Measurements from ENCODE around the gene NOS1AP.

The NOS1AP gene

DNA sequence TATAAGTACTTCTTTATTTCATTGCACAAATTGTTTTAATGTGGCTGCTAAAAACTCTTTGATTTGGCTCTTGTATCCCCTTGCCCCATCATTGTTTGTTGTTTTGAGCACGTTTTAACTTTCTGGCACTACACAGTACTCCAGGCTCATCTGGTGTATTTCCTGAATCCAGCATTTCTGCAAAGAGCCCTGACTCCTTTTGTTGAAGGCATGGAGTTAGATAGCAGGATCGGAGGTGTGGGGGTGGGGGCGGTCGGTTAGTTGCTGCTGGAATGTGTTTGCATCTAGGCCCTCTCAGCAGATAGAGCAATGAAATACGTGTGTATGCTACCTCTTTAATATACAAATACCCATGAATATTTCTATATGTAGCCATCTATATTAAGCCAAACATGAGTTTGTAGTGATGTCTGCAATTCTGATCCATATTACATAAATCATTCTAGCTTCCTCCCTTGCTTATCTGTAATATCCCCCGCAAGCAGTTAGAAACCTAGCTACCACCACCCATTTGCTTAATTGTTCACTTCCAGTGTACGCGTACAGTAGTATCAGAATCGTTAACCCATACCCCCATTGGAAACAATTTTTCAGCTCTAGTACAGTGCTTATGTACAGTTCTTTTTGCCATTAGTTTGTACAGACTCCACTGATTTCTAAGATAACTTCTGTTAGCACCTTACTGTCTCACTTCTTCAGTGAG lies 106.0 kb downstream of the NOS1AP start:
- in situ Hi-C loops (cut with HindIII; ENCODE audit: low pct_ligation_motif_present, low sequenced_read_pairs), result no loop called here
- Histone ChIP-seq H3K27me3 (replicated peaks) (no peaks in the 10 kb centered on the region), H3K27ac (no peak overlapping the region), H3K4me3 (ENCODE audit: low read depth, low read length) (no peak overlapping the region), H3K36me3 (replicated peaks) (no peaks in the 10 kb centered on the region)
- TF ChIP-seq CTCF (IDR thresholded peaks at IDR 0.05; ENCODE audit: low read depth, low read length, missing control alignments), result no peak
- DNase-seq, result no peak

DNA sequence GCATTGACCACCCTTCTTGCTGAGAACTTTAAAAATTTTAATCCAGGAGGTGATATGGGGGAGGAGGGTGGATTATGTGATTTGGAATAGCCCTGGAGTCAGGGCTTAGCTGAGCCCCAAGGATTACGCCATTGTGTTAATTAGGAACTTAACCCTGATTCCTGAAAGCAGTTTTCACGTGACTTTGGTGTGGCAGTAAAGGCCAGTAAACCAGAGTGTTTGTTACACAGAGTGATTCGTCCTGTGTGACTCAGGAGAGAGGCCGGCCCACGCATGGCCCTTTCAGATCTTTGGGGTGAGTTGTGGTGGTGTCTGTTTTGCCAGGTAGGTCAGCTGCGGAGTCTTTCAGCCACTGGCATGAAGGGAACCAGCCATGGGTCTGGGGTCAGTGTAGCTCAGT lies 107.6 kb downstream of the NOS1AP start:
- no peak overlapping the region for H3K4me3 ChIP-seq (ENCODE audit: low read depth, low read length)
- no peak for DNase-seq
- in situ Hi-C loops (cut with HindIII; ENCODE audit: low pct_ligation_motif_present, low sequenced_read_pairs), result no loop called here
- H3K36me3 ChIP-seq (replicated peaks), result no peaks in the 10 kb centered on the region
- no peaks in the 10 kb centered on the region for H3K27me3 ChIP-seq (replicated peaks)
- no peak overlapping the region for H3K27ac ChIP-seq
- no peak for TF ChIP-seq CTCF (IDR thresholded peaks at IDR 0.05; ENCODE audit: low read depth, low read length, missing control alignments)

DNA sequence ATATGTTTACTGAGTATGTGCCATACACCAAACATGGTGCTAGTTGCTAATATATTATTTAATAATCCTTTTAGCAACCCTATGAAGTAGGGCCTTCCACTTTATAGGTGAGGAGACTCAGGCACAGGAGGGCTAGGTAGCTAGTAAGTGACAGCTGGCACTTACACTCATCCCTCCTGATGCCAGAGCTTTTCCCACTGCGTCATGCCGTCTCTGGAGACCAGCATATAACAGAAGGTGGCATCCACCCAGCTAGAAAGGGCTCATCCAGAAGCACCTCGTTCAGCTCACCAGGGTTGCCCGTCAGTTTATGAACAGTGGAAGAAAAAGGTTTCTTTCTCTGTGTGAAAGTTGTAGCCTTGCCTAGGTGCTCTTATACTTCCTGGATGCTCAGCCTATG lies 108.9 kb downstream of the NOS1AP start:
- Histone ChIP-seq H3K27me3 (replicated peaks) (no peaks in the 10 kb centered on the region), H3K27ac (no peak overlapping the region), H3K4me3 (ENCODE audit: low read depth, low read length) (no peak overlapping the region), H3K36me3 (replicated peaks) (no peaks in the 10 kb centered on the region)
- in situ Hi-C loops (cut with HindIII; ENCODE audit: low pct_ligation_motif_present, low sequenced_read_pairs), result no loop called here
- DNase-seq, result no peak
- no peak for TF ChIP-seq CTCF (IDR thresholded peaks at IDR 0.05; ENCODE audit: low read depth, low read length, missing control alignments)

- no peak overlapping the region for H3K4me3 ChIP-seq (ENCODE audit: low read depth, low read length)
- no peak for TF ChIP-seq CTCF (IDR thresholded peaks at IDR 0.05; ENCODE audit: low read depth, low read length, missing control alignments)
- in situ Hi-C loops (cut with HindIII; ENCODE audit: low pct_ligation_motif_present, low sequenced_read_pairs), result no loop called here
- no peak for DNase-seq
- no peaks in the 10 kb centered on the region for H3K27me3 ChIP-seq (replicated peaks)
- H3K27ac ChIP-seq, result no peak overlapping the region
- no peaks in the 10 kb centered on the region for H3K36me3 ChIP-seq (replicated peaks)
These were observed 109.6 kb downstream of the NOS1AP start for GRCh38 chr1:162179121-162179520.

GRCh38 chr1:162180813-162181212 lies 111.3 kb downstream of the NOS1AP start:
- DNase-seq, result no peak
- Histone ChIP-seq H3K36me3 (replicated peaks) (no peaks in the 10 kb centered on the region), H3K4me3 (ENCODE audit: low read depth, low read length) (no peak overlapping the region), H3K27me3 (replicated peaks) (no peaks in the 10 kb centered on the region), H3K27ac (no peak overlapping the region)
- no peak for TF ChIP-seq CTCF (IDR thresholded peaks at IDR 0.05; ENCODE audit: low read depth, low read length, missing control alignments)
- in situ Hi-C loops (cut with HindIII; ENCODE audit: low pct_ligation_motif_present, low sequenced_read_pairs), result no loop called here

- TF ChIP-seq CTCF (IDR thresholded peaks at IDR 0.05; ENCODE audit: low read depth, low read length, missing control alignments), result no peak
- no peak for DNase-seq
- no peaks in the 10 kb centered on the region for H3K36me3 ChIP-seq (replicated peaks)
- no peaks in the 10 kb centered on the region for H3K27me3 ChIP-seq (replicated peaks)
- H3K4me3 ChIP-seq (ENCODE audit: low read depth, low read length), result no peak overlapping the region
- no peak overlapping the region for H3K27ac ChIP-seq
- in situ Hi-C loops (cut with HindIII; ENCODE audit: low pct_ligation_motif_present, low sequenced_read_pairs), result no loop called here
These were observed 112.6 kb downstream of the NOS1AP start for GRCh38 chr1:162182090-162182489.
